GM12878 (cell line): ENCODE measurements around the gene ALDH1L2.

Experiments used
- MTA3 ChIP-seq: IDR thresholded peaks from 2 replicates; pipeline ENCODE4 v1.6.1; 2012; ENCODE audit warnings: low read length, inconsistent platforms, borderline replicate concordance
- NBN ChIP-seq: fragments of 450-650 bp; IDR thresholded peaks from 2 replicates; pipeline ENCODE4 v1.6.1; 2016
- POLR2A ChIP-seq: IDR thresholded peaks from 2 replicates; pipeline ENCODE4 v1.6.1; 2011; ENCODE audit warnings: low read depth, mild to moderate bottlenecking, low read length
- POLR2AphosphoS5 ChIP-seq: IDR thresholded peaks from 2 replicates; pipeline ENCODE4 v1.6.1; 2011; ENCODE audit warnings: mild to moderate bottlenecking, low read length, inconsistent platforms
- RUNX3 ChIP-seq: IDR thresholded peaks from 2 replicates; pipeline ENCODE4 v1.6.1; 2012; ENCODE audit warnings: low read length, inconsistent platforms
- TCF12 ChIP-seq: IDR thresholded peaks from 2 replicates; pipeline ENCODE4 v1.6.1; 2011; ENCODE audit warnings: low read depth, mild to moderate bottlenecking, low read length
- YY1 ChIP-seq: IDR thresholded peaks from 2 replicates; pipeline ENCODE4 v1.6.1; 2011; ENCODE audit warnings: low read depth, mild to moderate bottlenecking, low read length
- TF ChIP-seq, protein P1 (sequence below): IDR thresholded peaks from 2 replicates; pipeline ENCODE4 v1.6.1; 2012; ENCODE audit warnings: mild to moderate bottlenecking, low read depth, low read length
- TF ChIP-seq, protein P2 (sequence below): IDR thresholded peaks from 2 replicates; pipeline ENCODE4 v1.6.1; 2012; ENCODE audit warnings: low read depth, low read length, improper control_type of control experiment
- TF ChIP-seq, protein P3 (sequence below), 3 experiments: IDR thresholded peaks in 2 of 3; conservative IDR thresholded peaks in 1 of 3; 2 replicates each; pipeline ENCODE4 v1.5.1; 2011; ENCODE audit warnings: low read depth in 3 of 3, low read length in 3 of 3, mild to moderate bottlenecking in 3 of 3, control low read depth in 2 of 3, moderate library complexity in 2 of 3, inconsistent platforms in 1 of 3, mixed read lengths in 1 of 3; ENCODE audit not compliant: control insufficient read depth in 2 of 3, insufficient read depth in 1 of 3; ENCODE audit errors: extremely low read depth in 1 of 3

DNA sequence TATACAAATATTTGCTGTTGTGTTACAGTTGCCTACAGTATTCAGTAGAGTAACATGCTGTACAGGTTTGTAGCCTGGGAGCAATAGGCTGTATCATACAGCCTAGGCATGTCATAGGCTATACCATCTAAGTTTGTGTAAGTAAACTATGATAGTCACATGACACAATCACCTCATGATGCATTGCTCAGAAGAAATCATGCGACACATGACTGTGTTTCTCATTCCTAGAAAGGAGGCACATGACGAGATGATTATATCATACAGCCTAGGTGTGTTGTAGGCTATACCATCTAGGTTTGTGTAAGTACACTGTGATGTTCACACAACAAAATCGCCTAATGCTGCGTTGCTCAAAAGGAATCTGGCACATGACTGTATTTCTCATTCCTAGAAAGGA, 66.2 kb downstream of the ALDH1L2 start:
- TF ChIP-seq, protein P1, sequence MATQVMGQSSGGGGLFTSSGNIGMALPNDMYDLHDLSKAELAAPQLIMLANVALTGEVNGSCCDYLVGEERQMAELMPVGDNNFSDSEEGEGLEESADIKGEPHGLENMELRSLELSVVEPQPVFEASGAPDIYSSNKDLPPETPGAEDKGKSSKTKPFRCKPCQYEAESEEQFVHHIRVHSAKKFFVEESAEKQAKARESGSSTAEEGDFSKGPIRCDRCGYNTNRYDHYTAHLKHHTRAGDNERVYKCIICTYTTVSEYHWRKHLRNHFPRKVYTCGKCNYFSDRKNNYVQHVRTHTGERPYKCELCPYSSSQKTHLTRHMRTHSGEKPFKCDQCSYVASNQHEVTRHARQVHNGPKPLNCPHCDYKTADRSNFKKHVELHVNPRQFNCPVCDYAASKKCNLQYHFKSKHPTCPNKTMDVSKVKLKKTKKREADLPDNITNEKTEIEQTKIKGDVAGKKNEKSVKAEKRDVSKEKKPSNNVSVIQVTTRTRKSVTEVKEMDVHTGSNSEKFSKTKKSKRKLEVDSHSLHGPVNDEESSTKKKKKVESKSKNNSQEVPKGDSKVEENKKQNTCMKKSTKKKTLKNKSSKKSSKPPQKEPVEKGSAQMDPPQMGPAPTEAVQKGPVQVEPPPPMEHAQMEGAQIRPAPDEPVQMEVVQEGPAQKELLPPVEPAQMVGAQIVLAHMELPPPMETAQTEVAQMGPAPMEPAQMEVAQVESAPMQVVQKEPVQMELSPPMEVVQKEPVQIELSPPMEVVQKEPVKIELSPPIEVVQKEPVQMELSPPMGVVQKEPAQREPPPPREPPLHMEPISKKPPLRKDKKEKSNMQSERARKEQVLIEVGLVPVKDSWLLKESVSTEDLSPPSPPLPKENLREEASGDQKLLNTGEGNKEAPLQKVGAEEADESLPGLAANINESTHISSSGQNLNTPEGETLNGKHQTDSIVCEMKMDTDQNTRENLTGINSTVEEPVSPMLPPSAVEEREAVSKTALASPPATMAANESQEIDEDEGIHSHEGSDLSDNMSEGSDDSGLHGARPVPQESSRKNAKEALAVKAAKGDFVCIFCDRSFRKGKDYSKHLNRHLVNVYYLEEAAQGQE = no peak
- TF ChIP-seq POLR2AphosphoS5 (no peak), YY1 (no peak), MTA3 (no peak), POLR2A (no peak), RUNX3 (no peak), NBN (no peak), TCF12 (no peak)
- TF ChIP-seq, protein P2, sequence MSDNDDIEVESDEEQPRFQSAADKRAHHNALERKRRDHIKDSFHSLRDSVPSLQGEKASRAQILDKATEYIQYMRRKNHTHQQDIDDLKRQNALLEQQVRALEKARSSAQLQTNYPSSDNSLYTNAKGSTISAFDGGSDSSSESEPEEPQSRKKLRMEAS = no peak
- TF ChIP-seq, protein P3, sequence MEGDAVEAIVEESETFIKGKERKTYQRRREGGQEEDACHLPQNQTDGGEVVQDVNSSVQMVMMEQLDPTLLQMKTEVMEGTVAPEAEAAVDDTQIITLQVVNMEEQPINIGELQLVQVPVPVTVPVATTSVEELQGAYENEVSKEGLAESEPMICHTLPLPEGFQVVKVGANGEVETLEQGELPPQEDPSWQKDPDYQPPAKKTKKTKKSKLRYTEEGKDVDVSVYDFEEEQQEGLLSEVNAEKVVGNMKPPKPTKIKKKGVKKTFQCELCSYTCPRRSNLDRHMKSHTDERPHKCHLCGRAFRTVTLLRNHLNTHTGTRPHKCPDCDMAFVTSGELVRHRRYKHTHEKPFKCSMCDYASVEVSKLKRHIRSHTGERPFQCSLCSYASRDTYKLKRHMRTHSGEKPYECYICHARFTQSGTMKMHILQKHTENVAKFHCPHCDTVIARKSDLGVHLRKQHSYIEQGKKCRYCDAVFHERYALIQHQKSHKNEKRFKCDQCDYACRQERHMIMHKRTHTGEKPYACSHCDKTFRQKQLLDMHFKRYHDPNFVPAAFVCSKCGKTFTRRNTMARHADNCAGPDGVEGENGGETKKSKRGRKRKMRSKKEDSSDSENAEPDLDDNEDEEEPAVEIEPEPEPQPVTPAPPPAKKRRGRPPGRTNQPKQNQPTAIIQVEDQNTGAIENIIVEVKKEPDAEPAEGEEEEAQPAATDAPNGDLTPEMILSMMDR (IDR thresholded peaks at IDR 0.05 in 2 of 3, conservative IDR thresholded peaks at IDR 0.05 in 1 of 3; ENCODE audit: control insufficient read depth in 2 of 3, extremely low read depth in 1 of 3, insufficient read depth in 1 of 3, low read depth in 3 of 3, low read length in 3 of 3) = no peak
